Subcutaneous adipose tissue (tissue), 4 donors: ENCODE data around the gene FSD2. TPM values are rescaled to one million over a fixed set of nuclear protein-coding genes. Genes with fewer than 3 reads are reported as not detected.

Experiments
- total RNA-seq, 4 donors: library from RNA; depleted of rRNA; stranded (reverse); fragments of >200 nt; gene quantifications; one replicate each; pipeline ENCODE4 v1.1.0, GENCODE V29; 2016
- TF ChIP-seq, protein P1 (sequence below): fragments of 450-650 bp; IDR thresholded peaks from one replicate; pipeline ENCODE4 v1.5.1; 2016; ENCODE audit warnings: low read depth, mild to moderate bottlenecking, control low read depth, antibody characterized with exemption, moderate library complexity

The FSD2 gene
- total RNA-seq, 4 donors from 2014 or later = not detected

DNA sequence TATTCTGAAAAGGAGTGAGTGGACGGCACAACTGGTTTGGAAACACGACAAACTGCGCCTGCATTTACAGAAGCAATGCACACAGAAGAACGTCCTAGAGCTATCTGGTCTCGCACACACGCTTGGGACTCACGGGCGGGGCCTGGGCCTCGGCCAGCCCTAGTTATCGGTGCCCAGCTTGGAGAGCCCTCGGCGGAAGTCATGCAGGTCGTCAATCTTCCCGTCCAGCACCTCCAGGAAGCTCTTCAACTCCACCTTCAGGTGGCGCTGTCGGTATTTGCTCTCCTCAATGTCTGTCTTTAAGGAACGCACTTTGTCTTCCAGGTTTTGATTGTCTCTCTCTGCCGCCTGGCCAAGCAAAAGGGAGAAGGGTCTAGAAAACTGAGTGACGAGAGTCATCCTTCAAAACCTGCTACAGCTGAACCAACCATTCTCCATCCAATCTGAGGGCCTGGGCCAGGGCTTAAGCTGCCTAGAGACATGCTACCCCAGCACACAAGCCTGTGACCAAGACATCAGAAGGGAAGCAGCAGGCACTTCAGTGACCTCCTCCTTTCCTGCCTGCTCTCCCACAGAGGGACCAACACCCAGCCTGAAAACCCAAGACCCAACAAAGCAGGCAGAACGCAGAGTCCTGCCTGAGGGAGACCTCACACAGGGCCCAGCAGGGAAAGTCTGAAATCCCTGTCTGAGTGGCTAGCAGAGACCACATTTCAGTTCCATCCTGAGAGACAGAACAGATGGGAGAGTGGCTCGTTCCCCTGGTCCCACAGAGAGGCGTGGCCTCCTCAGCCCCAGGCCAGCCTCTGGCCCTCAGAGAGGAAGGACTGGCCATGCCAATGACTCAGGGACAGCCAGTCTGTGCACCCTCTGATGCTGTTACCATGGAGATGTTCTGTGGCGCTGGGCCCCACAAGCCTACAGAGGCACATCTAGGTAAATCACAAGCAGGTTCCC lies 44.0 kb upstream of the FSD2 start:
- TF ChIP-seq, protein P1, sequence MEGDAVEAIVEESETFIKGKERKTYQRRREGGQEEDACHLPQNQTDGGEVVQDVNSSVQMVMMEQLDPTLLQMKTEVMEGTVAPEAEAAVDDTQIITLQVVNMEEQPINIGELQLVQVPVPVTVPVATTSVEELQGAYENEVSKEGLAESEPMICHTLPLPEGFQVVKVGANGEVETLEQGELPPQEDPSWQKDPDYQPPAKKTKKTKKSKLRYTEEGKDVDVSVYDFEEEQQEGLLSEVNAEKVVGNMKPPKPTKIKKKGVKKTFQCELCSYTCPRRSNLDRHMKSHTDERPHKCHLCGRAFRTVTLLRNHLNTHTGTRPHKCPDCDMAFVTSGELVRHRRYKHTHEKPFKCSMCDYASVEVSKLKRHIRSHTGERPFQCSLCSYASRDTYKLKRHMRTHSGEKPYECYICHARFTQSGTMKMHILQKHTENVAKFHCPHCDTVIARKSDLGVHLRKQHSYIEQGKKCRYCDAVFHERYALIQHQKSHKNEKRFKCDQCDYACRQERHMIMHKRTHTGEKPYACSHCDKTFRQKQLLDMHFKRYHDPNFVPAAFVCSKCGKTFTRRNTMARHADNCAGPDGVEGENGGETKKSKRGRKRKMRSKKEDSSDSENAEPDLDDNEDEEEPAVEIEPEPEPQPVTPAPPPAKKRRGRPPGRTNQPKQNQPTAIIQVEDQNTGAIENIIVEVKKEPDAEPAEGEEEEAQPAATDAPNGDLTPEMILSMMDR = no peak

DNA sequence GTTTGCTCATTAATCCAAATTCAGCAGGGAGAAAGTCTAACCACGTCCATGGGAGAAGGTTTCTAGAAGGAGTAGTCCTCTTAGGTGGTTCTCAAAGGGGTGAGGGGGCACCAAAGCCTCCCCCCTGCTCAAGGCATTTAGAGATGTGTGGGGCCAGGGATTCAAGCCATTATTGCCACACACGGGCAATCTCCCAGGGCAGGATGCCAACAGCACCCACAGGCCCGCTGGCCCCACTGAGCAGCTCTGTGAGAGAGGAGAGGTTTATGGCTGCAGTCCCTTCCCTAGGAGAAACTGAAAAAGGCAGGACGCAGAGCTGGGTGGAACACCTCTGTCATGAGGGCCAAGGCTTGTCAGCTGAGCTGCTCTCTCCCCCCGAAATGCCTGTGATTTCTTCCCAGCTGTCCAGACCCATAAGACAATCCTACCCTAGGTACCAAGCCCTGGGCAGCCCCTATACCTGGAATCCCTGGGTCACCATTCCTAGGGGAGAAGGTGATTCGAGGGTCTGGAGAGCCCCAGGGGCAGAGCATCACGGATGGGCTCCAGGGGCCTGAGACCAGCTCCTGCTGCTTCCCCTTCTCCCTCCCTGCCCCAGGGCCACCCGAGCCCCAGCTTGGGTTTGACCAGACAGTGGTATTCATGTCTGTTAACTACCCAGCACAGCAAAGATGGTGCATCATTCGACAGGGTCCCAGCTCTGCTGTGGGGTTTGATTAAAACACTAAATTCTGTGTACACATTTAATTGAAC lies 42.5 kb upstream of the FSD2 start:
- TF ChIP-seq, protein P1 = no peak

DNA sequence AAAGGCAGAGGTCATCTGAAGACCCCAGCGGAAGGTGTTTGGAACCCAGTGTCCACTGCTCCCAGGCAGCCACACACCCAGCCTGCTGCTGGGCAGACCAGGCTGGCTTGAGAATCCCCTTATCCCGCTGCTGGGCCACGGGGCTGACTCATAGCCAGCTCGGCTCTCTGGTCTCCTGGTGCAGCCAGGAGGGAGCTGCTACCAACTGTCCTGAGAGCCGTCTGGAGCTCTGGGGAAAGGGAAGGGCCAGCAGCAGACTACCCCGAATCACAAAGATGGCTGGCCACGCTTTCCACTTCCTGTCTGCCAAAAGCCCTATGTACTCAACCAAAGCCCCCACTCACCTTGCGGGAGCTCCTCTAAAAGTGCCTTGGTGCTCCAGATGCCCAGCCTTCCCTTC lies 41.8 kb upstream of the FSD2 start:
- TF ChIP-seq, protein P1 = no peak

DNA sequence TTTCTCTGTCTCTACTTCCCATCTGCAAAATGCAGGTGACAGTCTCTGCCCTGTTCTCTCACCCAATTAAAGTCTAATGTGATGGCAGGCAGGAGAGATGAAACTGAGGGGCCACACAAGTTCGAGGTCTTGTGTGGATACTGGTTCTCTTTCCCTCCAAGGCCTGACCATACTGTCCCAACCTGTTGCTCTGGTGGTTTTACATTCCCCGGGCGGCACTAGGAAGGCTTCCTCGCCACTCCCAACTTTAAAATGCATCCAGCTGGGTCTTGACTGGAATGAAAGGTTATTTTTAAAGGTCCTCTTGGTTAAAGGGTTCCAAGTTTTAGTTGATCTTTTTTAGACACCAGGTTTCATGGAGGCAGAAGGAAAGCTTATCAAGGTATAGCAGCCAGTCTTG lies 40.8 kb upstream of the FSD2 start:
- TF ChIP-seq, protein P1 = no peak

DNA sequence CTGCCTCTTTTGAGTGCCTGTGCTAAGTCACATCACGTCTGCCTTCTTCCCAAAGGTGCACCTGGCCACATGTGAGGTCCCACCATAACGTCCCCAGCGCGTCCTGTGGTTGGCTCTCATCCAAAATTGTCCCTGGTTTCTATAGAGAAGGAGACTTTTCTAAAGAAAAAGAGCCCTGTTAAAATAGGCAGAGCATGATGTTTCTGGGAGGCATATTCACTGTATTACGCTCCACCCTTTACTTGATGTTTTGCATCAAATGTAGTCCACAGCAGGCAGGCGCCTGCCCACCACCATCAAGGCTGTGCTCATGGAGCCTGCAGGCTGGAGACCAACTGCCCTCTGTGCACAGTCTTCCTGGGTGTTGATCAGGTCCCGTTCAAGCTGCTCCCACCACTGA lies 39.8 kb upstream of the FSD2 start:
- TF ChIP-seq, protein P1 = no peak

DNA sequence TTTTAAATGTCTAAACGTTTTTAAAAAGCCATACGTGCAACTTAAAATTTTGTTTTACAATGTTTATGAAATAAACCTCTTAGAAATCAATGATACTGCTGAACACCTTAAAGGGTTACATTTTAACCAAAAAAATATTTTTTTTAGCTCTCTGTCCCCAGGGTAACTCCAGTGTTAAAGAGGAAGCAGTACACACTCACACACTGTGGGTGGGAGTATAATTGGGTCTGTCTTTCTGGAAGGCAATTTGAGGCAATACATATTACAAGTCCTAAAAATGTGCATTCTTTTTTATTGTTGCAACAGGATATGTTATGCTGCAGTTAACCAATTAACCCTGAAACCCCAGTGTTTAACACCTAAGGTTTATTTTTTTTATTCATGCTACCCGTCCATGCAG lies 37.7 kb upstream of the FSD2 start:
- TF ChIP-seq, protein P1 = no peak

DNA sequence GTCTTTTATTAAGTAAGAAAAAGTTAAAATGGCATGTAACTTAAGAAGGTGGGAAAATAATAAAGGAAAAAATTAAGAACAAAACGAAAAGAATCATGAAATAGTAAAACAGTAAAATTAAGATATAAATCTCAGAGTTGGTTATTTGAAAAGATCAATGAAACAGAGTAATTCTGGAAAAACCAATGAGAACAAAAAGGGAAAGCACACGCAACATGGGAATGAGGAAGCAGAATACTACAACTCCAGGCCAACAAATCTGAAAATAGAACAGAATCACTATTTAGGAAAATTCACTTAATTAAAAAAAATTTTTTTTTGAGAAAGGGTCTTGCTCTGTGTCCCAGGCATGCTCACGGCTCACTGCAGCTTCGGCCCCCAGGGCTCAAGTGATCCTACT lies 34.3 kb upstream of the FSD2 start:
- TF ChIP-seq, protein P1 = no peak
